ENCODE data around the gene ENTPD2.
A peak's percentile ranks its signal among the peaks of the same experiment; 100 is the strongest.

The ENTPD2 gene

GRCh38 chr9:137030006-137030405 is 23.9 kb downstream of the ENTPD2 start:
- DNase-seq (ENCODE audit: low read depth), result no peak

GRCh38 chr9:137029058-137029936 is 24.6 kb downstream of the ENTPD2 start:
- no peak for DNase-seq (ENCODE audit: low read depth)

- DNase-seq (ENCODE audit: low read depth), result no peak
Observed at GRCh38 chr9:137028263-137029057, 25.4 kb downstream of the ENTPD2 start.

GRCh38 chr9:137027369-137028262 is 26.2 kb downstream of the ENTPD2 start, which contains the start of gene ABCA2:
Gene ABCA2 (minus strand): TSS chr9:137028237. CDS start chr9:137028140, 97 bp downstream.
- no peak for DNase-seq (ENCODE audit: low read depth)

- no peak for DNase-seq (ENCODE audit: low read depth)
Observed at GRCh38 chr9:137026828-137027227, 27.0 kb downstream of the ENTPD2 start.

GRCh38 chr9:137026384-137026783 is 27.5 kb downstream of the ENTPD2 start:
- DNase-seq (ENCODE audit: low read depth), result no peak

- no peak for DNase-seq (ENCODE audit: low read depth)
Observed at GRCh38 chr9:137025517-137025966, 28.3 kb downstream of the ENTPD2 start.

- DNase-seq (ENCODE audit: low read depth), result no peak
Observed at GRCh38 chr9:137023583-137023991, 30.3 kb downstream of the ENTPD2 start.

- no peak for DNase-seq (ENCODE audit: low read depth)
Observed at GRCh38 chr9:137023157-137023556, 30.7 kb downstream of the ENTPD2 start.

GRCh38 chr9:137022662-137023008 is 31.2 kb downstream of the ENTPD2 start:
- DNase-seq (ENCODE audit: low read depth), result no peak

GRCh38 chr9:137021979-137022661 is 31.7 kb downstream of the ENTPD2 start:
- DNase-seq (ENCODE audit: low read depth), result peak; percentile 40

- DNase-seq (ENCODE audit: low read depth), result no peak
Observed at GRCh38 chr9:137021568-137021978, 32.3 kb downstream of the ENTPD2 start.

- no peak for DNase-seq (ENCODE audit: low read depth)
Observed at GRCh38 chr9:137020771-137021567, 32.9 kb downstream of the ENTPD2 start.

- DNase-seq (ENCODE audit: low read depth), result no peak
Observed at GRCh38 chr9:137019891-137020683, 33.8 kb downstream of the ENTPD2 start.

- DNase-seq (ENCODE audit: low read depth), result no peak
Observed at GRCh38 chr9:137018761-137019559, 34.9 kb downstream of the ENTPD2 start.

GRCh38 chr9:137017791-137018497 is 35.9 kb downstream of the ENTPD2 start:
- no peak for DNase-seq (ENCODE audit: low read depth)

- no peak for DNase-seq (ENCODE audit: low read depth)
Observed at GRCh38 chr9:137017071-137017470, 36.8 kb downstream of the ENTPD2 start.

- DNase-seq (ENCODE audit: low read depth), result no peak
Observed at GRCh38 chr9:137016436-137016835, 37.4 kb downstream of the ENTPD2 start.
